HT1080 (cell line): ENCODE data around the gene APRT. TPM values are rescaled to one million over a fixed set of nuclear protein-coding genes. Genes with fewer than 3 reads are reported as not detected.
"Not testable (repeated sequence)": the region's sequence is repeated elsewhere in the genome, so short reads cannot be mapped to it uniquely, and the experiment has no call there.

ENCODE experiments used
- DNase-seq: peaks from one replicate; pipeline ENCODE4 v3.0.0-alpha.2; 2015; ENCODE audit warnings: low read depth
- total RNA-seq: library from RNA; depleted of rRNA; stranded (reverse); fragments of >200 nt; shearing (Covaris generic); gene quantifications from 2 replicates; pipeline ENCODE4 v1.2.3, GENCODE V29; 2014

APRT gene
- total RNA-seq, 1 experiment from 2014 or later = 374 TPM

DNA sequence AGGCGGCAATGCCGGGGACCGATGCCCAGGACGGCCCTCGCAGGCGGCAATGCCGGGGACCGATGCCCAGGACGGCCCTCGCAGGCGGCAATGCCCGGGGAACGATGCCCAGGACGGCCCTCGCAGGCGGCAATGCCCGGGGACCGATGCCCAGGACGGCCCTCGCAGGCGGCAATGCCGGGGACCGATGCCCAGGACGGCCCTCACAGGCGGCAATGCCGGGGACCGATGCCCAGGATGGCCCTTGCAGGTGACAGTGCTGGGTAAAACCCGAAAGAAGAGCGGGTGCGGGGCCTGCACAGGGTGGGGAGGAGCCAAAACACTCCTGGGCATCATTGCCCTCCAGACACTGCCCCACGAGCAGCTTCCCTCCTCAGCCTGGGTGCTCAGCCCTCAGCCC, 11.9 kb upstream of the APRT start:
- not testable (repeated sequence) for DNase-seq

DNA sequence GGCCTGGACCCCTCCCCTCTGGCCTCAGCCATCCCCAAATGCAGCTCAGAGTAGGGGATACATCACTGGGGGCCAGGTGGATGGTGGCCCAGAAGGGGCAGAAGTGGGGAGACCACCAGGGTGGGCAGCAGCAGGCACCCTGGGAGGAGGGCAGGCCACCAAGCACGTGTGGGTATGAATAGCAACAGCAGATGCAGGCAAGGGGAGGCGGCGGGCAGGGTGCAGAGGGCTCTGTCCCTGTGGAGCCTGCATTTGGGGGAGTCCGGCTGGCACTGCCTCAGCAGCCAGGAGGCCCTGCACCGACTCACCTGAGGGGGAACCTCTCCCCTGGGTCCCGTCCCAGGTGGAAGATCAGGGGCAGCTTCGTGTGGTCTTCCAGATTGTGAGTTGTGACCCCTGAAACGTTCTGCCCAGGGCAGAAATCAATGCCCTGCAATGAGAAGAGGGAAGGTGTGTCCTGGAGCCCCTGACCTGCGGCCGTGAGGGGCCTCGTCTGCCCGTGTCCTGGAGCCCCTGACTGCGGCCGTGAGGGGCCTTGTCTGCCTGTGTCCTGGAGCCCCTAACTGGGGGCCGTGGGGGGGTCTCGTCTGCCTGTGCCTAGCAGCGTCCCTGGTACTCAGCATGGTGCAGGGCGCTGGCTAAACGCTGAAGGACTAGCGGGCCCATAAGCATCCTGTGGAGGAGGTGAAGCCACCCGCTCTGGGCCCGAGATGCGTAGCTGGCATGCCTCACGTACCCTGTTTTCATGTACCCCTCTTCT, 10.7 kb upstream of the APRT start:
- DNase-seq = no peak

DNA sequence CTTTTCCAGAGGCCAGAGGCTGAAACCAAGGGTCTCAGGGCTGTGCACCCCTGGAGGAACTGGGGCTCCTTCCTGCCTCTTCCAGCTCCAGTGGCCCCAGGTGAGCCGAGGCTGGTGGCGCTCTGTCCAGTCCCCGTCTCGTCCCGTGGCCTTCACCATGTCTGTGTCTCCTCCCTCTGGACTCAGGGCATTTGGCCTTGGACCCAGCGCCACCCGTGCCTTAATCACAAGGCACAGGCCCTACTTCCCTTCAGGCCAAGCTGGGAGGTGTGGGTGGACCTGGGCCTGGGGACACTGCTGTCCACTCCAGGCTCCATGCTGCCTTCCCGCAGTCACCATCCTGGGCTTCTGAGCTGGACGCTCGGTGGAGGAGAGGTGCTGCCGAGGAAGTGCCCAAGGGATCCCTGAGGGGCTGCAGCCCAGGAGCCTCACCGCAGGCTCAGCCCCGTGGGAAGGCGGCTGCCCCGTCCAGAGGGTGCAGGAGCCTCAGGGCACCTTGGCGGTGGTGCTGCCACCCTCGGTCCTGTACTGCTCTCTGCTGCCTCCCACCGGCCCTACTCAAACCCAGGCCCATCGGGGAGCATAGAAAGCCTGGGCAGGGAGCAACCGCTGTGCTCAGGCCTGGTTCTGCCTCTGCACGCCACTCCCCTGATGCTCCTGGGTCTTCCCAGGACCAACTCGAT, 9.6 kb upstream of the APRT start:
- DNase-seq = no peak

DNA sequence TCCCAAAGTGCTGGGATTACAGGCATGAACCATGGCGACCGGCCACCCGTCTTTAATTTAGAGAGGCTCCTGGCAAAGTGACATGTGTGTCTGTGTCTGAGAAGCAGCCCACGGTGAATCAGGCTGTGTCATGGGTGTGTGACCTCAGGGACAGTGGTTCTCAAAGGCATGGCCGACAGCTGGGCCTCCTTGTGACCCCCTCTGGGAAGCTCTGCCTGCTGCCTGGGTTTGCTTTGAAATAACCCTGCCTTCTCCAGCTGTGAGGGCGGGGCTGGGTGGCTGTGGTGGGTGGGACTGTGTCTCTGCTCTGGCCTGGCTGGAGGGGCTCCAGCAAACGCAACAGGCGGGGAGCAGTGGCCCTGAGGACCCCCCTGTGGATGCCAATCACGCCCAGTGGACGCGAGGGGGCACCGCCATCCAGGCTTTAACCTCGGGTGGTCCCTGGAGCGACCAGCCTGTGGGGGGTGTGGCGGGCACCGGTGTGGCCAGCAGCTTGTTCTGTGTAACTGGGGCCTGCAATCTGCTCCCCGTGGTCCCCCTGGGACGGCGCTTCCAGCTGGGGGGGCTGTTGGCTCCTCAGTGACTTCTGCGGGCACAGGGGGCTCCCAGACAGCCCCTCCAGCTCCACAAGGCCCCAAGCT, 8.8 kb upstream of the APRT start:
- DNase-seq = no peak

DNA sequence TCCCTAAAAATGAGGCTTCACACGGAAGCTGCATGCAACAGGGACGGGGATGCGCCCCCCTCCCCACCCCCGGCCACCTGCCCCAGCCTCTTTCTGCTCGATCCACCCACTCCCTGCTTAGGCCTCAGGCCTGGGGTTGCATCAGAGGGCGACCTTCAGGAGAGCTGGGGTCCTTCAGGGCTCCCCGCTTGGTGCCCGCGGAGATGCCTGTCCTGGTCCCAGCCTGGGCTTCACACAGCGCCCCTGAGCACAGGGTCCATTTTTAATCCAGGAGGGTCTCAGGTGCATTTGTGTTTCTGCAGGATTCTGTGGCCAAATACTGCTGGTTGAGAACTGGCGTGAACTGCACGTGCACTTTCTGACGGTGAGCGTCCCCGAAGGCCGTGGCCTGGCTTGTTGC, 7.4 kb upstream of the APRT start:
- no peak for DNase-seq

DNA sequence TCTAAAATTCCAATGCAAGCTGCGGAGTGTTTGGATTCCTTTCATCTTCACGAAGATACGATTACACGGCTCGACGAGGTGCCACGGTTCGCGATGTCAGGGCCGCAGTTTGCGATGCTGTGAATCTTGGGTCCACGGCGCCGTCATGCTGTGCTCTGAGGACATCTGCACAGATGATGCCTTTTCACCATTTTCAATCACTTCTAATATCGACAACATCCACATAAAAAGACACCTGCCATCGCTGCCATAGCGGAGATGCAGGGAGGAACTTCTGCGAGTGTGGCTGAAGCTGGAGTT, 6.8 kb upstream of the APRT start:
- no peak for DNase-seq

DNA sequence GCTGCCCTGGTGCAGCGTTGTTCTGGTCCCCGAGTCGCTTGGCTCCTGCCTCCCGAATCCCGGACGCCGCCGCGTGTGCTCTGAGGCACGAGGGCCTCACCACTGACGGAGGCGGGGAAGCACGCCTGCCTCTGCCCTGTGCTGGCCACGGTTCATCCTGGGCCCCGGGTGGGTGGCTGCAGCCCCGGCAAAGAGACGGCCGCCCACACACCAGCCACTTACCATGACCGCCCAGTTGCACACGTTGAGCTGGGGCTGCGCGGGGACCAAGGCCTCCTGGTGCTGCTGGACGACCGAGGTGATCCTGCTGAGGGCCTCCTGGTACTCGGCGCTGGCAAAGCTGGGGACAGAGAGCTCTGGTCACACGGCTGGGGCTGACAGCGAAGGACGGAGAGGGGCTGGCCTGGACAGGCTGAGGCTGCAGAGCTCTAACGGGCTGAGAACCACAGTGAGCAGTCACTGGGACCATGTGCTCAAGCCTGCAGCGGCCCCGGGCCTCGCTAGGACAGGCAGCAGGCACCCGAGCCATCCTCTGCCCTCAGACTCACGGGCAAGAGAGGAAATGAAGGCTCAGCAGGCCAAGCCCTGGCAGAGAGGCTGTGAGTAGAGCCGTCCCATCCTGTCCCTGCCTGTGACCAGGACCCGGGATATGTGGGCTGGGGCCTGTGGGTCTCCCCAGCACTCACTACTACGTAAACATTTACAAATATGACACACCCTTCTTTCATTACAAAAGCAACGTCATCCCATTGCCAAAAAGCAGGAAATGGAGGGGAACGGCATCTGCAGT, 6.3 kb upstream of the APRT start:
- DNase-seq = no peak

DNA sequence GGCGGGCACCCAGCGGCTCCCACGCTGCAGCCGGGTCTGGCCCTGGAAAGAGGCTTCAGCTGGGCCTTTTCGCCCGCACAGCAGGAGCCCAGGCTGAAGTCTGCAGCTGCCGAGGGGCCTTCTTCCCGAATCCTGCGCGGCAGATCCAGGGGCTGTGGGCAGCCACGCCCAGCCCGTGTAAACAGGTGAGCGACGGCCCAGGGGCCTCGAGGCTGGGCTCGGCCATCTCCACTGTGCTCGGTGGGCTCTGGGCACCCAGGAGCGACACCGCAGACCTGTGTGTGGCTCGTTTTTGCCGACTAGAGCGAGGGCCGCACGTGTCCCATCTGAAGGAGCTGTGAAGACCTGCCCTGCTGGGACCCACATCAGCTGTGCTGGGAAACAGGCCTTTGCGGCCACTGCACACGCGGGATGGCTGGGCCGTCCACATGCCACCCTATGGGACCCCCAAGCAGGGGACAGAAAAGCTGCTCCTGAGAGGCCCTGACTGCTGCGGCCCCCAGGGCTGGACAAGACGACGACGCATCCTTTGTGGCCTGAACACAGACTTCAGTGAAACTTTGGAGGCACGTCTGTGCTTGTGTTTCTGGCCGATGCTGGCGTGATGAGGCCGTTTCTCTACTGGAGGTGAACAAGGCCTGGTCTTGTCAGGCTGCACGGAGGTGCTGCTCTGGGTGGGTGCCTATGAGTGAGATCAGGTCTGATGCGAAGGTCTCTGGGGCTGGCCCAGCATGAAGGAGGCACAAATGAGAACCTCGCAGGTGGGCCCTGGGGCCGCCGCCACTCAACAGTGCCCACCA, 5.2 kb upstream of the APRT start:
- no peak for DNase-seq

DNA sequence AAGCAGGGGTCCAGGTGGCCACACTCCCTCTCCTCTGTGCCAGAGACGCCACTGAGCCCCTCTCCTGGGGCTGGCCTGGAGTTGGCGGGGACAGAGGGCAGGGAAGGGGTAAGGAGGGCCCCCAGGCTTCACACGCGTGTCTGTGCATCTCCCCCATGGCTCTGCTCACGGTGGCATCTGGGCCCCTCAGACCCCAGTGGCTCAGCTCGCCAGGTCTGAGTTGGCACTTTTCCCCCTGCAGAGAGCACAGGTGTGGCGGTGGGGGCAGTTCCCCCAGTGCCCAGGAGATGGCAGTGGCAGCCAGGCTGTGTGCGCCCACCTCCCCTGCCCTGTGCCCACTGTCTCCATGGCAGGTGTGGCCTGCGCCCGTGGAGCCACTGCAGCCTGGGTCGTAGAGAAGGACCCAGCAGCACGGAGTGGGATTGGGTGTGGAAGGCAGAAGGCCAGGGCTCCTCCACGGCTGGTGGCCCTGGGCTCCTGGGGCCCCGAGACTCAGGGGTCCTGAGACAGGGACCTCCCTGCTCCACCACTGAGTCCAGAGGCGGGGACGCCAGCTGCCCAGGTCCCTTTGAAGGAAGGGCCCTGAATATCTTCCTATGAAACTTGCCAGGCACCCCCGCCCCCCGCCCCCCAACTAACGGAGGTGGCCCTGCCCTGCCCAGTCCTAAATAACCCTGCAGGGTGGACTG, 4.3 kb upstream of the APRT start:
- peak; percentile 46 for DNase-seq

DNA sequence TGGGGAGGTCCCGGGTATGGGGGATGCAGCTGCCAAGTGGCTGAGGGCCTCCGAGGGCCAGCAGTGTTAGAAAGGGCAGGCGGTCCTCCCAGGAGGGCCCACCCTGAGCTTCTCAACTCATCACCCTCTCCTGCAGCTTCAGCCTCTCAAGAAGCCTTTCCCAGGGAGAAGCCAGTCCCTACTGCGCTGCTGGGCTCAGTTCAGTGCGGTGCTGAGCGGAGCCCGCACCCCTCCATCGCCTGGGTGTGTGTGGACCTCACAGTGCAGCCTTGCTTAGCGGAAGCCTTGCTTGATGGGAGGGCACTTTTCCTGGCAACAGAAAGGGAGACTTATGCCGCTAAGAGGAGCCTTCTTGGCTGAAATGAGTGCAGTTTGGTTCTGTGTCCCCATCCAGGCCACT, 3.5 kb upstream of the APRT start:
- no peak for DNase-seq

DNA sequence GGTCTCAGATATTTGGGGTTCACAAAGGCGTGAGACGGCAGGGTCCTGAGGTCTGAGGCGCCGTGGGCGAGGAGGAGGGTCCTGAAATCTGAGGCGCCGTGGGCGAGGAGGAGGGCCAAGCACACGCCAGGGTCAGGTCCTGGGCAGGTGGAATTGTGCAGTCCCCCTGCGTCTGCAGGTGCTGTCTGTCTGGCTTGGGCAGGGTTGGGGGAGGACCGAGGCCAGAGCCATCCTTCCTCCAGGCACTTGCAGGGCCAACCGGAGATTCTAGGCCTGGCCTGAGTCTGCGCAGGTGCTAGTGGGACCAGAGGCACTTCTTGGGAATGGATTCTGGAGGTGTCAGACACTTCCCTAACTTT, 2.4 kb upstream of the APRT start:
- DNase-seq = no peak

DNA sequence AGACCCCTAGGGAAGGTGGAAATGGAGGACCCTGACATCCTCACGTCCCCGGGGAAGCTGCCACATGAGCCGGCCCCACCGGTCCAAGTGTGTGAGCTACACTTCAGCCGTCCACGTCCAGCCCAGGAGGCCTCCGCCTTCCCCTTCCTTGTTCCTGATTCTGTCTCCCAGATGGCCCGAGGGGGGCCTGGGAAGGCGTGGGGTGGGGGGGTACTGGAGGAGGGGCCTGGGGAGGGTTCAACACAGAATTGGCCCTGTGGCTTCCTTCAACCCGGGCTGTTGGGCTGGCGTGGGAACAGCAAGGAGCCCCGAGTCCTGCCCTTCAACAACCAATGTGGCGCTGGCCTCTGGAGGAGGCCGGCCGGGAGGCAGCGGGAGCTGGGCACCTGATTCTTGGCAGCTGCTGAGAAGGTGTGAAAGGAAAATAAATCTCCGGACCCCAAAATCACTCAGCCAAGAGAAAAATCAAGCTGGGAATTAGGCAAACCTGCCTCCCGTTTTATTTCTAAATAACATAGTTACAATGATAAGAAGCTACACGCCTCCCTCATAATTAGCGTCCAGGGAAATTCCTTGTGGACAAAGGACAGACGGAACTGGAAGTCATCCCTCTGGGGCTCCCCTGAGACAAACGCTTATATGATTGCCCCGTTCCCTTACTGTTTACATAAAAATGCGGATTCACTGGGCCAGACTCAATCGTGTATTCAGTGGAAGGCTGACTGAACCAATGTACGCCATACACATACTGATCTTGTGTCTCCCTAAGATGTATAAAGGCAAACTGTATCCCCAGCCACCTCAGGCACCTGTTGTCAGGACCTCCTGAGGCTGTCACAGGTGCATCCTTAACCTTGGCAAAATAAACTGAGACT, 1.8 kb upstream of the APRT start:
- DNase-seq = no peak

DNA sequence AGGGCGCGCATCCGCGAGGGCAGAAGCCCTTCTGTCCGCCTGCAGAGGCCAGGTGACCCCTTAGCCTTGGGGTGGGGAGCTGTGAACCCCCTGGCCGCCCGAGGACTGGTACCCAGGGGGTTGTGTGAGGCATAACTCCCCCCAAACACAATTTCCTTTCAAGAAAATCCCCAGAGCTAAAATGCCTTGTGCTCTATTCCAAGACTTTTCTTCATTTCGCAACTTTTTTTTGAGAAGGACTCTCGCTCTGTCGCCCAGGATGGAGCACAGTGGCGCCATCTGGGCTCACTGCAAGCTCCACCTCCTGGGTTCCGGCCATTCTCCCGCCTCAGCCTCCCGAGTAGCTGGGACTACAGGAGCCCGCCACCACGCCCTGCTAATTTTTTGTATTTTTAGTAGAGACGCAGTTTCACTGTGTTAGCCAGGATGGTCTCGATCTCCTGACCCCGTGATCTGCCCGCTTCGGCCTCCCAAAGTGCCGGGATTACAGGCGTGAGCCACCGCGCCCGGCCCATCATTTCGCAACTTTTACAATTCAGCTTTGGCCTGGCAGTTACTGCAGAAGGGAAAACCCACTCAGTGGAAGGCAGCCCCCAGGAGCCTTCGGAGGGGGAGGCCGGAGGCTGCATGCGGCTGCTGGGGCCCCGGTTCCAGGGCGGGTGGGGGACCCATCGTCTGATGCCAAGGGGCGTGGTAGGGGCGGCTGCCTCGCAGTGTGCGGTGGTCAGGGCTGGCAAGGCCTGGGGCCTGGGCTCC, 963 bp upstream of the APRT start:
- no peak for DNase-seq

DNA sequence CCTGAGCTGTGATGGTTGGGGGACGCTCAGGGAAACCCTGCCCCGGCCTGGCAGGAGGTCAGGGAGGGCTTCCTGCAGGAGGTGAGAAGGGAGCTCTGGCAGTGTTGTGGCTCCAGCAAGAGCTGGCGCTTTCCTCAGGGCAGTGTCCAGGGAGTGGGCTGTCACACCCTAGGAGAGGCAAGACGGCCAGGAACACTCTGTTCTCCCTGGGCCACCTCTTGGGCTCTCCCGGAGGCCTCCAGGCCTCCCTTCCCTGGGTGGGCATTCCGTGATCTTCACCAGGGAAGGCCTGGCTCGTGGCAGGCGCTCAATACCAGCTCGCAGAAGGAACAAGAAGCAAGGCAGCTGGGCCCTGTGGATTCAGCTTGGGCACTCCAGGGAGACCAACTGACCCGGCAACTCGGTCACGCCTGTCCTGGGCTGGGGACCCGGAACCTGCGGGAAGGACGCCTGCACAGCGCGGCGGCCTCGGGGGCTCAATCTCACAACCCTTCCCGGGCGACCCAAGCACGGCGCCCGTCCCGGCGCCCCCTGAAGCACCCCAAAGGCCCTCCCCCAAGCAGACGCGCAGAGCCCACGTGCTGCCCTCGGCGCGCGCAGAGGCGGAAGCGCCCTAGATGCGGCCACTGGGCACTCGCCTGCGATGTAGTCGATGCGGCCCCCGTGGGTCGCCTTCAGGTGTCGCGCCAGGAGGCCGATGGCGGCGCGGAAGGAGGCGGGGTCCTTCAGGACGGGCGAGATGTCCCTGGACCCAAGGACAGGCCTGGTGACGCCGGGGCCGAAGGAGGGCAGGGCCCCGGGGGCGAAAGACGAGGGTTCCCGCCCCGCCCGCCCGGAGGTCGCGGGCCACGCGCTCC, 588 bp downstream of the APRT start:
- peak; percentile 71 for DNase-seq

DNA sequence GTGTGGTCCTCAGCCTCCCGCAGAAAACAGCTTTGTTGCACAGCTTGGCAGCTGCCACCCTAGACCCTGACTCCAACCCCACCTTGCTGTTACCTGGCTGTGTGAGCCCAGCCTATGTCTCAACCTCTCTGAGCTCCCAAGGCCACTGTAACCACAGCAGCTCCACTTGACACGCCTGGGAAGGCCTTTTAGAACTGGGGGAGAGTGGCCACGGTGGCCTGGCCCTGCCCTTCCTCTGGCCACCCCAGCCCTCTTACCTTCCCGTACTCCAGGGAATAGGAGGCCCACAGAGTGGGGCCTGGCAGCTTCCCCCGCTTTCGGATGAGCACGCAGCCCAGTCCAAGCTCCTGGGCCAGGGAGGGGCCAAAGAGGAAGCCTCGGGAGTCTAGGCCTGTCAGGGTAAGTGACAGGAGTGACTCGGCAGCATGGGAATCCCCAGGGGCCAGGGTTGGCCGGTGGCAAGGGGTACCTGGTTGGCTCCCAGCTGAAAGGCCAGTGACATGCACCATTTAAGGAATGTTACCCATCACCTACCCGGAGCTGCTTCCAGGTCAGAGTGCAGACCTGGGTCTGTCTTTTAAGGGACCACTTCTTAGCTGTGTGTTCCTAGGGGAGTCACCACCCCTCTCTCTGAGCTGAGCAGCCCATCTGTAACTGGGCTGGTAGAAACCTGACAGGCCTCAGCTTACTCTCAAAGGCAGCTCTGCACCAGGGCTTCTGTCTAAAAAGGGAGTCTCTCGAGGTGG, 1.4 kb downstream of the APRT start:
- no peak for DNase-seq

DNA sequence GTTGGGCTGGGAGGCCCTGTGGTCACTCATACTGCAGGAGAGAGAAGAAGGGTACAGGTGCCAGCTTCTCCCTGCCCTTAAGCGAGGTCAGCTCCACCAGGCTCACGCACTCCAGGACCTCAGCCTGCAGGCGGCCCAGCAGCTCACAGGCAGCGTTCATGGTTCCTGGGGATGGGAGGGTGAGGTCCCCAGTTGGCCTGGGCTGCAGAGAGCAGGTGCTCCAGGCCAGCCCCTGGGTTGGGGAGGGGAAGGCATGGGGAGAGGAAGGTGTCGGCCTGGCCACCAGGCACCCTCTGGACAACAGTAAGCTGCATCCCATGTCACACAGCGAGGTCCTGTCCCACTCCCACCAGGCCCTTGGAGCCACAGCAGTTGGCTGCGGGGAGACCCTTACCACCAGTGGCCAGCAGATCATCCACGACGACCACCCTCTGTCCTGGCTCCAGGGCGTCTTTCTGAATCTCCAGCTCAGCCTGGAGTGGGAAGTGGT, 2.0 kb downstream of the APRT start:
- no peak for DNase-seq

DNA sequence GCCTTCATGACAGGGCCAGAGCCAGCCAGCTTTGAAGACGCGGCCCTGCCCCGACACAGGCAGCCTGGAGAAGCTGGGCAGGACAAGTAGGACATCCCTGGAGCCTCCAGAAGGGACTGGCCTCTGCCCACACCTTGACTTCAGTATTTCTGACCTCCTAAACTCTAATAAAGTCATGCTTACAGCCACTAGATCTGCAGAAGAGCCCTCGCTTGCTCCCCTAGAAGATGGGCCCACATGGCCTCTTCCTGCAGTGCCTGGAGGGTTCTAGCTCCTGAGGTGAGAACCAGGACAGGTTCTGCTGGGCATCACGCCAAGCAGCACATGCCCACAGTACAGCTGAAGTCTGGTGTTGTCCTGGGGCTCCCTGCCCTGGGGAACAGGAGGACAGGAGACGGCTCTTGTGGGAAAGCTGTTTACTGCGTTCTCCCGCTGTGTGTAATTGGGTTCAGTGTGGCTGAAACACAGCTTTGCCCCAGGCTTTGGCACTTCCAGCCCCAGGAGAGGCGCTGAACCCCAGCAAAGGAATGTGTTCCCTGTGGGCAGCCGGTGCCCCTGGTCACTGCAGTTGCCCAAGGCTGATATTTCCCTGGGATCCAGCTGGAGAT, 2.6 kb downstream of the APRT start:
- DNase-seq = no peak
